Neural cell (in vitro differentiated cells): ENCODE results near the gene B4GALT1.

Experiments used
- EZH2 ChIP-seq: fragments of 200-600, 300-800 bp; shearing (Covaris generic), sonication (generic); IDR thresholded peaks from 2 replicates; pipeline ENCODE4 v1.6.1; 2014; ENCODE audit warnings: antibody characterized with exemption, low read length, borderline replicate concordance, mild to moderate bottlenecking; ENCODE audit not compliant: insufficient read depth, poor library complexity, severe bottlenecking
- MXI1 ChIP-seq: fragments of 450-650 bp; conservative IDR thresholded peaks from 2 replicates; pipeline ENCODE4 v1.6.1; 2014; ENCODE audit warnings: antibody characterized with exemption, mild to moderate bottlenecking; ENCODE audit not compliant: poor library complexity, severe bottlenecking
- RAD21 ChIP-seq: fragments of 450-650 bp; conservative IDR thresholded peaks from 2 replicates; pipeline ENCODE4 v1.6.1; 2014; ENCODE audit warnings: antibody characterized with exemption, mild to moderate bottlenecking, moderate library complexity
- TAF1 ChIP-seq: IDR thresholded peaks from 2 replicates; pipeline ENCODE4 v1.6.1; 2012; ENCODE audit warnings: low read depth
- TF ChIP-seq, protein P1 (sequence below): fragments of 450-650 bp; IDR thresholded peaks from 2 replicates; pipeline ENCODE4 v1.5.1; 2014; ENCODE audit warnings: antibody characterized with exemption, mild to moderate bottlenecking, moderate library complexity; ENCODE audit not compliant: poor library complexity, severe bottlenecking

- TF ChIP-seq EZH2 (no peak), MXI1 (no peak), RAD21 (no peak), TAF1 (no peak)
- TF ChIP-seq, protein P1, sequence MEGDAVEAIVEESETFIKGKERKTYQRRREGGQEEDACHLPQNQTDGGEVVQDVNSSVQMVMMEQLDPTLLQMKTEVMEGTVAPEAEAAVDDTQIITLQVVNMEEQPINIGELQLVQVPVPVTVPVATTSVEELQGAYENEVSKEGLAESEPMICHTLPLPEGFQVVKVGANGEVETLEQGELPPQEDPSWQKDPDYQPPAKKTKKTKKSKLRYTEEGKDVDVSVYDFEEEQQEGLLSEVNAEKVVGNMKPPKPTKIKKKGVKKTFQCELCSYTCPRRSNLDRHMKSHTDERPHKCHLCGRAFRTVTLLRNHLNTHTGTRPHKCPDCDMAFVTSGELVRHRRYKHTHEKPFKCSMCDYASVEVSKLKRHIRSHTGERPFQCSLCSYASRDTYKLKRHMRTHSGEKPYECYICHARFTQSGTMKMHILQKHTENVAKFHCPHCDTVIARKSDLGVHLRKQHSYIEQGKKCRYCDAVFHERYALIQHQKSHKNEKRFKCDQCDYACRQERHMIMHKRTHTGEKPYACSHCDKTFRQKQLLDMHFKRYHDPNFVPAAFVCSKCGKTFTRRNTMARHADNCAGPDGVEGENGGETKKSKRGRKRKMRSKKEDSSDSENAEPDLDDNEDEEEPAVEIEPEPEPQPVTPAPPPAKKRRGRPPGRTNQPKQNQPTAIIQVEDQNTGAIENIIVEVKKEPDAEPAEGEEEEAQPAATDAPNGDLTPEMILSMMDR, result no peak
These were observed 13.5 kb upstream of the B4GALT1 start for GRCh38 chr9:33180526-33181184.
